Stimulated activated CD8-positive, alpha-beta memory T cell treated with anti-CD3 and anti-CD28 coated beads, Interleukin-4, amount 100 ng/mL, for 4 hours (primary cell): ENCODE data around the gene ST3GAL2.
"Not testable (repeated sequence)": the region's sequence is repeated elsewhere in the genome, so short reads cannot be mapped to it uniquely, and the experiment has no call there.

Experiments
- DNase-seq, 2 donors: peaks; one replicate each; pipeline ENCODE4 v3.0.0-alpha.2; 2020; ENCODE audit warnings: low read depth in 2 of 2, low spot score in 1 of 2

The ST3GAL2 gene

GRCh38 chr16:70467608-70468007 is 28.7 kb upstream of the ST3GAL2 start:
- DNase-seq, result no peak

- no peak for DNase-seq
Measured at GRCh38 chr16:70467113-70467512, 28.2 kb upstream of the ST3GAL2 start.

DNA sequence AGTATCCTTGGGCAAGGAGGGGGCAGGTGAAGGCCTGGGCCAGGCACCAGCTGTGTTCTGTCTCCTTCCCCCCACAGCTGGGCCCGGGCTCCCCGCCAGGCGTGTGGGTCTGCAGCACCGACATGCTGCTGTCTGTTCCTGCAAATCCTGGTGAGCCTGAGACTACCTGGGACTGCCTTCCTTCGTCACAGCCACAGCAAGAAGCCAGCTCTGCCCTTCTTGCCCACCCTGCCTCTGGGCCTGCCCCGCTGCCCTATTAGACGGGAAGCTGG is 27.8 kb upstream of the ST3GAL2 start:
- DNase-seq, result no peak

GRCh38 chr16:70465999-70466804 is 27.3 kb upstream of the ST3GAL2 start:
- DNase-seq, result no peak

- no peak for DNase-seq
Measured at GRCh38 chr16:70463235-70463634, 24.3 kb upstream of the ST3GAL2 start.

DNA sequence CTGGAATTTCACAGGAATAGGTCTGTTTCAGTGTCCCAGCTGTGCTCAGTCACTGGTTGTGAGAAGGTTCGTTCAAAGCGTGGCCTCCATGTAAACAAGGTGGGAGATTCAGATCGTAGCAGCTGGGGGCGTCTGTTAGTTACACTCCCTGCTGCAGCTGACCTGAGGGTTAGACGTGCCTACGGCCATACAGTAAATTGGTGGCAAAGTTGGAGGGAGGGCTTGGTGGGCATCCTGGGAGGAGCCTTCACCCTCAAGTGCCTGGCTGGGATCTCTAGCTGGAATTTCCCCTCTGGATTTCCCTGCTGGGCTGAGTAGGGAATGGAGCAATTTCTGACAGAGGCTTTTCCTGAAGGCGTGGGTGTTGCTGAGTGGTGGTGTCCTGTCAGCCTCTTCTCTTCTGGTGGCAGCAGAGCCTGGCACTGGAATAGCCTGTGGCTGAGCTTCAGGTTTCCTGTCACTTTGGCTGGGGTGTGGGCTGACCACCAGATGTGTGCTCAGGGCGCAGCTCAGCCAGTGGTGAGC is 21.9 kb upstream of the ST3GAL2 start:
- no peak for DNase-seq

GRCh38 chr16:70457446-70458166 is 18.7 kb upstream of the ST3GAL2 start:
- no peak for DNase-seq

- no peak for DNase-seq
Measured at GRCh38 chr16:70455910-70456309, 17.0 kb upstream of the ST3GAL2 start.

GRCh38 chr16:70454222-70455034 is 15.5 kb upstream of the ST3GAL2 start, which contains the start of gene FCSK:
Gene FCSK, plus strand, starts transcription at chr16:70454595. Its CDS starts 8,596 bp downstream, at chr16:70463191.
- DNase-seq, result peak; percentile 33 to 41

- no peak for DNase-seq
Measured at GRCh38 chr16:70453892-70454221, 15.0 kb upstream of the ST3GAL2 start.

DNA sequence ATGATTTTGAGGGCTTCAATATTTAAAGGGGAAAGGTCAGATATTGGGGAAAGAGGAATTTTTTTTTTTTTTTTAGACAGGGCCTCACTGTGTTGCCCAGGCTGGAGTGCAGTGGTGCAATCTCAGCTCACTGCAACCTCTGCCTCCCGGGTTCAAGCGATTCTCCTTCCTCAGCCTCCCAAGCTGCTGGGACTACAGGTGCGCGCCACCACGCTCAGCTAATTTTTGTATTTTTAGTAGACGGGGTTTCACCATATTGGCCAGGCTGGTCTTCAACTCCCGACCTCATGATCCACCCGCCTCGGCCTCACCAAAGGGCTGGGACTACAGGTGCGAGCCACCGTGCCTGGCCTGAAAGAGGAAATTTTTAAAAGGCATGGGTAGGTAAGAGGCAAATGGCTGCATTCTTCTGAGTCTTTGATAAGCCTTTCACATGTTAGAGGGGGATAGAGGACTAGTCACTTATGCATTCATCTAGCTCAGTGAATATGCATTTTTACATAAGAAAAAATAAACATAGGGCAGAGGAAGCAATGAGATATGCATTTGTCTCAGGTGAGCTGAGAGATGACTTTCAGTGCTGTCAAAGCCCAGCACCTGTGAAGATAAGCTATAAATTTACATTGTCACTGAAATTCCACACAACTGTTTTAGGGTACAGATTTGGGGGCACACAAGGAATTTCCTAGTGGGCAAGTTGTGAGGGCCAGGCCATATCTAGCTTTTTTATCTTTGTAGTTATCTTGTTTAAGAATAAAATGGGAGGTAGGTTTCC is 14.4 kb upstream of the ST3GAL2 start:
- no peak for DNase-seq

GRCh38 chr16:70451004-70451340 is 12.1 kb upstream of the ST3GAL2 start:
- not testable (repeated sequence) for DNase-seq

DNA sequence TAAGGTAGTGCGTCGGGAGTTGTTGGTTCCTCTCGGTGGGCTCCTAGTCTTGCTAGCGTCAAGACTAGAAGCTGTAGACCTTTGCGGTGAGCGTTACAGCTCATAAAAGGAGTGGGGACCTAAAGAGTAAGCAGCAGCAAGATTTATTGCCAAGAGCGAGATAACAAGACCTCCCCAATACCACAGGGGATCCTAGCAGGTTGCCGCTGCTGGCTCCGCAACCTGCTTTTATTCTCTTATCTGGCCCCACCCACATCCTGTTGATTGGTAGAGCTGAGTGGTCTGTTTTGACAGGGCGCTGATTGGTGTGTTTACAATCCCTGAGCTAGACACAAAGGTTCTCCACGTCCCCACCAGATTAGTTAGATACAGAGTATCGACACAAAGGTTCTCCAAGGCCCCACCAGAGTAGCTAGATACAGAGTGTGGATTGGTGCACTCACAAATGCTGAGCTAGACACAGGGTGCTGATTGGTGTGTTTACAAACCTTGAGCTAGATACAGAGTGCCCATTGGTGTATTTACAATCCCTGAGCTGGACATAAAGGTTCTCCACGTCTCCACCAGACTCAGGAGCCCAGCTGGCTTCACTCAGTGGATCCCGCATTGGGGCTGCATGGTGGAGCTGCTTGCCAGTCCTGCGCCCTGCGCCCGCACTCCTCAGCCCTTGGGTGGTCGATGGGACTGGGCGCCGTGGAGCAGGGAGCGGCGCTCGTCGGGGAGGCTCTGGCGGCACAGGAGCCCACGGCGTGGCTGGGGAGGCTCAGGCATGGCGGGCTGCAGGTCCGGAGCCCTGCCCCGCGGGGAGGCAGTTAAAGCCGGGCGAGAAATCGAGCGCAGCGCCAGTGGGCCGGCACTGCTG is 11.5 kb upstream of the ST3GAL2 start:
- DNase-seq, result not testable (repeated sequence)

- no peak for DNase-seq
Measured at GRCh38 chr16:70448075-70448474, 9.2 kb upstream of the ST3GAL2 start.

- no peak for DNase-seq
Measured at GRCh38 chr16:70444249-70445063, 5.6 kb upstream of the ST3GAL2 start.

GRCh38 chr16:70442344-70442743 is 3.4 kb upstream of the ST3GAL2 start:
- no peak for DNase-seq

DNA sequence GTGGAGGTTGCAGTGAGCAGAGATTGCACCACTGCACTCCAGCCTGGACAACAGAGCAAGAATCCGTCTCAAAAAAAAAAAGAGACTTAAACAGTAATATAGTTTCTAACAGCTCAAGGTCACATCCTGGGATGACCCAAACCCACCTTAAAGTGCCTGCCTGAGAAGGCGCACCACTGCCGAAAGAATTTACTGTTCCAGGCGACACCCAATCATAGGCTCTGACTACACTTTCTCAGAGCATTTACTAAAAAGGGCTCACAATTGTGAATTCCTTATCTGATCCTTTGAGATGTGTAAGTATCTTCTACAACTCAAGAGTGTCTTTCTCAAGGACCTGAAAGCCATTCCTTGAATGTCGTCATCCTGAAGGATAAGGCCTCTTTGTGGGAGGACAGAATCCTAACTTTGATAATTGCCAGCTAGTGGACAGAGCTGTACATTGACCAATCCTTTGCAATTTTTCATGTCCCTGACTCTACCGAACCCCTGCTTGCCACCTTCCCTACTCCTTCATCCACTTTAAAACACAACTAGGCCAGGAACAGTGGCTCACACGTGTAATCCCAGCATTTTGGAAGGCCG is 2.6 kb upstream of the ST3GAL2 start:
- no peak for DNase-seq

GRCh38 chr16:70440009-70440692 is 1.3 kb upstream of the ST3GAL2 start:
- DNase-seq, result no peak
